HCT116 (cell line): Measurements from ENCODE around the gene DNMT3A. TPM values are rescaled to one million over a fixed set of nuclear protein-coding genes. Genes with fewer than 3 reads are reported as not detected.

Experiments used
- ATAC-seq: fragments of 200-7000 bp; cut with Tn5 transposase; 2 replicates; pipeline ENCODE4 v1.9.1; 2020; ENCODE audit warnings: mild to moderate bottlenecking, moderate library complexity
- BruUV-seq: library from RNA; stranded (reverse); fragments of 400-500 nt; replicated peaks from 2 replicates; lab custom pipeline; 2021; lab: Mats Ljungman, UMichigan
- CTCF ChIA-PET: fragments of 300-600 bp; sonication (Branson Sonifier 250); formaldehyde crosslinking; loops from one replicate; lab custom pipeline; 2021; ENCODE audit warnings: antibody characterized with exemption; lab: Charles Lee
- POLR2A ChIA-PET: fragments of 300-600, 350-600 bp; sonication (Branson Sonifier 250); formaldehyde crosslinking; loops from one replicate; lab custom pipeline; 2021; ENCODE audit warnings: antibody characterized with exemption; lab: Charles Lee
- RAD21 ChIA-PET, 2 experiments: fragments of 300-600 bp; sonication (Branson Sonifier 250); formaldehyde crosslinking; loops; one replicate each; lab custom pipeline; 2023; ENCODE audit warnings: low total read pairs in 2 of 2; ENCODE audit not compliant: uncharacterized antibody in 2 of 2, unreplicated experiment in 2 of 2, low non-redundant PET in 1 of 2; lab: Charles Lee
- DNase-seq: peaks from one replicate; pipeline ENCODE4 v3.0.0-alpha.2; 2010; ENCODE audit warnings: low read depth, low spot score
- H2AFZ ChIP-seq: fragments of 200-600 bp; shearing (Covaris generic), sonication (generic); 2 replicates; pipeline ENCODE4 v1.6.1; 2017; ENCODE audit warnings: low read depth, mixed run types, mixed read lengths, antibody characterized with exemption, low read length; ENCODE audit not compliant: poor library complexity, severe bottlenecking
- H3K27ac ChIP-seq: 2 replicates; pipeline ENCODE4 v1.5.1; 2012; ENCODE audit warnings: low read depth, low read length
- H3K27me3 ChIP-seq: fragments of 200-600 bp; sonication (generic); 2 replicates; pipeline ENCODE4 v1.6.1; 2016; ENCODE audit warnings: mixed run types, low read length, mixed read lengths; ENCODE audit not compliant: insufficient read depth
- H3K36me3 ChIP-seq, 2 experiments: fragments of 200-500 bp in 1 of 2; fragments of 200-600 bp in 1 of 2; sonication (Bioruptor generic) in 1 of 2; sonication (generic) in 1 of 2; 2 replicates each; pipeline versions ENCODE4 v1.5.1 to v1.6.1; 2014 to 2016; ENCODE audit warnings: low read length in 2 of 2, inconsistent platforms in 1 of 2, mixed read lengths in 1 of 2, mixed run types in 1 of 2; ENCODE audit not compliant: insufficient read depth in 2 of 2, control insufficient read depth in 1 of 2
- H3K4me1 ChIP-seq, 2 experiments: fragments of 200-600 bp in 1 of 2; sonication (generic) in 1 of 2; 2 replicates each; pipeline versions ENCODE4 v1.5.1 to v1.6.1; 2012 to 2017; ENCODE audit warnings: low read length in 2 of 2, inconsistent platforms in 1 of 2, mild to moderate bottlenecking in 1 of 2, mixed read lengths in 1 of 2, mixed run types in 1 of 2, moderate library complexity in 1 of 2; ENCODE audit not compliant: insufficient read depth in 2 of 2, control insufficient read depth in 1 of 2
- H3K4me2 ChIP-seq: fragments of 200-600 bp; sonication (generic); 2 replicates; pipeline ENCODE4 v1.6.1; 2017; ENCODE audit warnings: mixed run types, low read length, mixed read lengths
- H3K4me3 ChIP-seq, 2 experiments: fragments of 200-600 bp in 1 of 2; sonication (generic) in 1 of 2; replicated peaks in 1 of 2; 2 replicates each; pipeline ENCODE4 v1.5.1; 2011 to 2016; ENCODE audit warnings: low read length in 2 of 2, control low read depth in 1 of 2, low read depth in 1 of 2, mild to moderate bottlenecking in 1 of 2, mixed read lengths in 1 of 2, mixed run types in 1 of 2
- H3K79me2 ChIP-seq: fragments of 200-600 bp; sonication (generic); 2 replicates; pipeline ENCODE4 v1.6.1; 2017; ENCODE audit warnings: mild to moderate bottlenecking, mixed run types, low read length, moderate library complexity, mixed read lengths; ENCODE audit not compliant: insufficient read depth
- H3K9ac ChIP-seq: fragments of 200-600 bp; sonication (generic); 2 replicates; pipeline ENCODE4 v1.6.1; 2016; ENCODE audit warnings: low read length, mixed read lengths
- H3K9me2 ChIP-seq: fragments of 200-600 bp; sonication (generic), shearing (Covaris generic); 2 replicates; pipeline ENCODE4 v1.6.1; 2017; ENCODE audit warnings: mixed run types, mild to moderate bottlenecking, moderate library complexity; ENCODE audit not compliant: insufficient read depth
- H3K9me3 ChIP-seq, 2 experiments: fragments of 200-500 bp in 1 of 2; fragments of 200-600 bp in 1 of 2; sonication (Bioruptor generic) in 1 of 2; sonication (generic) in 1 of 2; 2 replicates each; pipeline ENCODE4 v1.6.1; 2014 to 2017; ENCODE audit warnings: low read length in 2 of 2, mixed read lengths in 2 of 2, inconsistent platforms in 1 of 2, low read depth in 1 of 2, mild to moderate bottlenecking in 1 of 2, mixed run types in 1 of 2, moderate library complexity in 1 of 2; ENCODE audit not compliant: control insufficient read depth in 1 of 2, insufficient read depth in 1 of 2
- H4K20me1 ChIP-seq: fragments of 200-600 bp; sonication (generic), shearing (Covaris generic); 2 replicates; pipeline ENCODE4 v1.6.1; 2017; ENCODE audit warnings: mixed run types, mild to moderate bottlenecking, moderate library complexity; ENCODE audit not compliant: insufficient read depth
- ATF3 ChIP-seq: IDR thresholded peaks from 2 replicates; pipeline ENCODE4 v1.6.1; 2012
- CTCF ChIP-seq, 3 experiments: fragments of 200-600 bp in 1 of 3; sonication (generic) in 1 of 3; IDR thresholded peaks in 2 of 3; conservative IDR thresholded peaks in 1 of 3; 2 replicates each; pipeline ENCODE4 v1.5.1; 2012 to 2017; ENCODE audit warnings: low read depth in 2 of 3, low read length in 2 of 3, antibody characterized with exemption in 1 of 3, borderline replicate concordance in 1 of 3, control low read depth in 1 of 3, mild to moderate bottlenecking in 1 of 3, mixed read lengths in 1 of 3, mixed run types in 1 of 3, moderate library complexity in 1 of 3; ENCODE audit not compliant: insufficient read depth in 1 of 3
- EGR1 ChIP-seq: IDR thresholded peaks from 2 replicates; pipeline ENCODE4 v1.6.1; 2012; ENCODE audit warnings: low read depth
- ELF1 ChIP-seq: IDR thresholded peaks from 2 replicates; pipeline ENCODE4 v1.6.1; 2012; ENCODE audit warnings: low read depth, borderline replicate concordance
- FOSL1 ChIP-seq: IDR thresholded peaks from 2 replicates; pipeline ENCODE4 v1.6.1; 2012; ENCODE audit warnings: low read depth
- MAX ChIP-seq: IDR thresholded peaks from 2 replicates; pipeline ENCODE4 v1.6.1; 2012
- POLR2A ChIP-seq: IDR thresholded peaks from 2 replicates; pipeline ENCODE4 v1.7.0; 2011; ENCODE audit warnings: borderline replicate concordance; ENCODE audit not compliant: insufficient read depth, insufficient read length; ENCODE audit errors: extremely low read depth
- RAD21 ChIP-seq: IDR thresholded peaks from 2 replicates; pipeline ENCODE4 v1.6.1; 2012; ENCODE audit warnings: low read depth, mild to moderate bottlenecking
- REST ChIP-seq: IDR thresholded peaks from 2 replicates; pipeline ENCODE4 v1.6.1; 2012; ENCODE audit warnings: low read depth
- SIN3A ChIP-seq: IDR thresholded peaks from 2 replicates; pipeline ENCODE4 v1.6.1; 2012; ENCODE audit warnings: low read depth
- ZBTB33 ChIP-seq: IDR thresholded peaks from 2 replicates; pipeline ENCODE4 v1.6.1; 2011; ENCODE audit warnings: mild to moderate bottlenecking, low read length, moderate library complexity; ENCODE audit not compliant: insufficient replicate concordance; ENCODE audit errors: extremely low read depth
- ZFX ChIP-seq: fragments of 450-650 bp; IDR thresholded peaks from 2 replicates; pipeline ENCODE4 v1.6.1; 2017
- intact Hi-C: fragments of 100-400 bp; cut with micrococcal nuclease; formaldehyde crosslinking; loops from 2 replicates; pipeline ENCODE4 v1.10.0; 2022
- total RNA-seq: library from RNA; stranded (reverse); gene quantifications from one replicate; pipeline ENCODE4 v1.2.1, GENCODE V29; 2021; ENCODE audit not compliant: unreplicated experiment

Gene DNMT3A
- total RNA-seq, 1 experiment from 2014 or later: 14.3 TPM

GRCh38 chr2:25178976-25179375 is 162.7 kb downstream of the DNMT3A start:
- Histone ChIP-seq H3K36me3 (no peaks in the 10 kb centered on the region), H3K9ac (no peak overlapping the region), H4K20me1 (no peaks in the 10 kb centered on the region), H3K4me3 (no peak overlapping the region), H3K9me3 (no peaks in the 10 kb centered on the region), H3K27me3 (no peaks in the 10 kb centered on the region), H2AFZ (no peak overlapping the region), H3K79me2 (no peaks in the 10 kb centered on the region), H3K4me1 (no peaks in the 10 kb centered on the region), H3K4me2 (no peak overlapping the region), H3K9me2 (no peaks in the 10 kb centered on the region), H3K27ac (no peak overlapping the region)
- BruUV-seq: no TSS peak
- TF ChIP-seq MAX (no peak), ZFX (no peak), FOSL1 (no peak), ATF3 (no peak), CTCF (IDR thresholded peaks at IDR 0.05 in 2 of 3, conservative IDR thresholded peaks at IDR 0.05 in 1 of 3; ENCODE audit: borderline replicate concordance in 1 of 3, insufficient read depth in 1 of 3, low read depth in 2 of 3, low read length in 2 of 3) (no peak), EGR1 (no peak), RAD21 (no peak), SIN3A (no peak), ZBTB33 (no peak), REST (no peak), ELF1 (no peak), POLR2A (no peak)
- DNase-seq (no peak), ATAC-seq (no peak)
- RAD21 ChIA-PET: no interaction called here
- intact Hi-C loops: no loop called here
- CTCF ChIA-PET: no interaction called here
- POLR2A ChIA-PET: no interaction called here
